Small intestine (tissue), 7 donors: ENCODE measurements around the gene ATP1A3. TPM values are rescaled to one million over a fixed set of nuclear protein-coding genes. Genes with fewer than 3 reads are reported as not detected.

Source experiments
- DNase-seq, 2 donors: peaks; one replicate each; pipeline versions ENCODE4 v3.0.0 to v3.0.0-alpha.2; 2013
- FAIRE-seq: peaks from 2 replicates; lab custom pipeline; 2012; peaks lifted over from hg19 to GRCh38; lab: Jason Lieb, UNC
- H3K27ac ChIP-seq, 3 donors: one replicate each; pipeline ENCODE4 v1.5.1; 2013; ENCODE audit warnings: low read length in 2 of 3, mild to moderate bottlenecking in 2 of 3, control low read depth in 1 of 3, inconsistent platforms in 1 of 3, low read depth in 1 of 3, moderate library complexity in 1 of 3
- H3K27me3 ChIP-seq, 3 donors: one replicate each; pipeline ENCODE4 v1.6.1; 2013; ENCODE audit warnings: low read length in 3 of 3, inconsistent platforms in 1 of 3; ENCODE audit not compliant: control insufficient read depth in 3 of 3, insufficient read depth in 3 of 3
- H3K36me3 ChIP-seq, 3 donors: one replicate each; pipeline ENCODE4 v1.6.1; 2013; ENCODE audit warnings: low read length in 3 of 3, inconsistent platforms in 1 of 3, low read depth in 1 of 3, mild to moderate bottlenecking in 1 of 3, moderate library complexity in 1 of 3; ENCODE audit not compliant: control insufficient read depth in 3 of 3, insufficient read depth in 2 of 3
- H3K4me1 ChIP-seq, 3 donors: one replicate each; pipeline ENCODE4 v1.6.1; 2013; ENCODE audit warnings: low read length in 2 of 3, inconsistent platforms in 1 of 3, low read depth in 1 of 3, mild to moderate bottlenecking in 1 of 3, moderate library complexity in 1 of 3; ENCODE audit not compliant: control insufficient read depth in 3 of 3, insufficient read depth in 2 of 3
- H3K4me3 ChIP-seq, 3 donors: one replicate each; pipeline ENCODE4 v1.5.1; 2013; ENCODE audit warnings: low read length in 3 of 3, control low read depth in 1 of 3, inconsistent platforms in 1 of 3, low read depth in 1 of 3, mild to moderate bottlenecking in 1 of 3, moderate library complexity in 1 of 3
- H3K9me3 ChIP-seq, 2 donors: one replicate each; pipeline ENCODE4 v1.6.1; 2013; ENCODE audit warnings: low read depth in 1 of 2, low read length in 1 of 2; ENCODE audit not compliant: control insufficient read depth in 2 of 2, insufficient read depth in 1 of 2
- WGBS, 3 donors: extraction: QIAGEN DNeasy Blood & Tissue Kit; methylation state at CpG; one replicate each; pipeline ENCODE4 v1.1.7; 2013; 5-methylcytosine and 5-hydroxymethylcytosine counted together
- polyA plus RNA-seq, 4 donors: library from polyadenylated mRNA; stranded (reverse) in 3 of 4; unstranded in 1 of 4; fragments of 200-250 nt in 3 of 4; fragments of 120-200 nt in 1 of 4; gene quantifications; one replicate each; pipeline versions ENCODE4 v1.2.1 to v1.2.3, GENCODE V29; 2013
- donor health status: healthy with polysubstance abuse.
- donor health status: control.
- donor health status: control.
- donor health status: Bipolar disorder and iron deficiency.
- donor health status: healthy.

The ATP1A3 gene
- polyA plus RNA-seq, 4 donors = 0.81 to 4.3 (median 1.3) TPM; not detected in 1

- no peak for DNase-seq
- FAIRE-seq = no peak
- no peaks in the 10 kb centered on the region for H3K9me3 ChIP-seq
- H3K4me1 ChIP-seq = no peaks in the 10 kb centered on the region
- no peaks in the 10 kb centered on the region for H3K36me3 ChIP-seq
- H3K27ac ChIP-seq = no peak overlapping the region
- WGBS, 3 donors = 41 to 53% (median 42%) methylated on average over 12 of the region's 12 CpGs
- no peak overlapping the region for H3K4me3 ChIP-seq
- peaks cover 14 to 89% (median 44%) of the 10 kb centered on the region in 3 donors for H3K27me3 ChIP-seq
These were observed 76.4 kb downstream of the ATP1A3 start for GRCh38 chr19:41917676-41918075.

Other genes with a start within 250 kb of the ATP1A3 start
- 10 to 100 TPM in 3 of 4 donors, 1 to 10 TPM in 1; 8.5 to 45.8 (median 19.6) TPM for gene CEACAM6, start 238.7 kb downstream of the ATP1A3 start, polyA plus RNA-seq
- gene CEACAM3, start 197.6 kb downstream of the ATP1A3 start, polyA plus RNA-seq = under 1 TPM in 2 of 4 donors, not detected in 2; 0.24 to 0.37 TPM
- not detected for gene LYPD4, start 149.5 kb downstream of the ATP1A3 start, polyA plus RNA-seq
- gene DMRTC2, start 149.2 kb downstream of the ATP1A3 start, polyA plus RNA-seq = not detected
- 1,000 to 10,000 TPM; 2,031 to 3,349 (median 2,770) TPM for gene RPS19, start 134.0 kb downstream of the ATP1A3 start, polyA plus RNA-seq
- 10 to 100 TPM in 1 of 4 donors, 1 to 10 TPM in 1, under 1 TPM in 2; 0.45 to 10.5 (median 4.9) TPM for gene CD79A, start 117.0 kb downstream of the ATP1A3 start, polyA plus RNA-seq
- 100 to 1,000 TPM in 2 of 4 donors, 10 to 100 TPM in 2; 49.7 to 120 (median 86.7) TPM for gene ARHGEF1, start 111.0 kb downstream of the ATP1A3 start, polyA plus RNA-seq
- under 1 TPM in 2 of 4 donors, not detected in 2; 0.04 to 0.21 TPM for gene ERFL, start 65.8 kb downstream of the ATP1A3 start, polyA plus RNA-seq
- gene RABAC1, start 34.9 kb downstream of the ATP1A3 start, polyA plus RNA-seq = 100 to 1,000 TPM in 3 of 4 donors, 10 to 100 TPM in 1; 72.0 to 227 (median 194) TPM
- gene GRIK5, start 76.0 kb upstream of the ATP1A3 start, polyA plus RNA-seq = 1 to 10 TPM in 1 of 4 donors, under 1 TPM in 2, not detected in 1; 0.27 to 1.6 (median 0.68) TPM
- gene ZNF574, start 81.9 kb upstream of the ATP1A3 start, polyA plus RNA-seq = 10 to 100 TPM in 1 of 4 donors, 1 to 10 TPM in 3; 4.5 to 16.9 (median 7.4) TPM
- 1 to 10 TPM in 3 of 4 donors, under 1 TPM in 1; 0.45 to 2.7 (median 1.9) TPM for gene POU2F2, start 138.2 kb upstream of the ATP1A3 start, polyA plus RNA-seq
- 10 to 100 TPM; 22.8 to 41.3 (median 37.8) TPM for gene DEDD2, start 223.4 kb upstream of the ATP1A3 start, polyA plus RNA-seq
- 10 to 100 TPM in 1 of 4 donors, 1 to 10 TPM in 3; 3.2 to 11.3 (median 4.4) TPM for gene ZNF526, start 226.1 kb upstream of the ATP1A3 start, polyA plus RNA-seq
- gene GSK3A, start 248.4 kb upstream of the ATP1A3 start, polyA plus RNA-seq = 10 to 100 TPM; 48.5 to 73.0 (median 70.6) TPM